Measurements from ENCODE around the gene PDX1. TPM values are rescaled to one million over a fixed set of nuclear protein-coding genes. Genes with fewer than 3 reads are reported as not detected.
A peak's percentile ranks its signal among the peaks of the same experiment; 100 is the strongest.

PDX1 gene
- total and polyA plus RNA-seq, 2 of the 13 experiments (the other 11 are each of a cell fraction or from before 2014, with no cell fraction given) = 0.07 TPM; not detected in 1

GRCh38 chr13:27960362-27961226 is 40.8 kb downstream of the PDX1 start (continued):
- peak; percentile 74 for TF ChIP-seq ZNF501 (CRISPR knock-in tag; IDR thresholded peaks at IDR 0.05)
- peak; percentile 48; the same call in 1 of the 2 replicates for TF ChIP-seq ARHGAP35 (CRISPR knock-in tag; IDR thresholded peaks at IDR 0.05; ENCODE audit: borderline replicate concordance)
- peak; percentile 16 for TF ChIP-seq CBX1 (IDR thresholded peaks at IDR 0.05; ENCODE audit: low read depth)
- TF ChIP-seq ZNF652 (CRISPR knock-in tag; IDR thresholded peaks at IDR 0.05; ENCODE audit: borderline replicate concordance, low read depth) = no peak
- TF ChIP-seq ZFP36 (IDR thresholded peaks at IDR 0.05; ENCODE audit: borderline replicate concordance, low read depth, low read length, partially characterized antibody) = peak; percentile 56
- TF ChIP-seq ZNF557 (CRISPR knock-in tag; IDR thresholded peaks at IDR 0.05) = no peak
- no peak; the same call in 1 of the 2 replicates for TF ChIP-seq ZNF263 (CRISPR knock-in tag; IDR thresholded peaks at IDR 0.05)
- TF ChIP-seq PATZ1 (CRISPR knock-in tag; IDR thresholded peaks at IDR 0.05) = peak; percentile 72; the same call in 1 of the 2 replicates
- TF ChIP-seq ZNF367 (CRISPR knock-in tag; IDR thresholded peaks at IDR 0.05; ENCODE audit: borderline replicate concordance) = no peak
- no peak for TF ChIP-seq ISX (CRISPR knock-in tag; conservative IDR thresholded peaks at IDR 0.05)
- TF ChIP-seq TFDP2 (CRISPR knock-in tag; IDR thresholded peaks at IDR 0.05) = peak; percentile 77; the same call in 1 of the 2 replicates
- no peak for TF ChIP-seq E2F5 (CRISPR knock-in tag; conservative IDR thresholded peaks at IDR 0.05)
- peak; percentile 53; the same call in 1 of the 2 replicates for TF ChIP-seq ATF5 (CRISPR knock-in tag; IDR thresholded peaks at IDR 0.05; ENCODE audit: low read depth)
- peak; percentile 58; the same call in 1 of the 2 replicates for TF ChIP-seq TRAFD1 (CRISPR knock-in tag; IDR thresholded peaks at IDR 0.05; ENCODE audit: borderline replicate concordance)
- peak; percentile 44; the same call in 1 of the 2 replicates for TF ChIP-seq ZNF563 (CRISPR knock-in tag; IDR thresholded peaks at IDR 0.05)
- peak; percentile 64; the same call in 1 of the 2 replicates for TF ChIP-seq SKIL (CRISPR knock-in tag; IDR thresholded peaks at IDR 0.05; ENCODE audit: borderline replicate concordance)
- TF ChIP-seq ZBTB21 (CRISPR knock-in tag; IDR thresholded peaks at IDR 0.05) = no peak
- peak; percentile 54; the same call in 1 of the 2 replicates for TF ChIP-seq ZNF547 (CRISPR knock-in tag; IDR thresholded peaks at IDR 0.05)
- peak; percentile 45; the same call in 1 of the 2 replicates for TF ChIP-seq ZNF235 (CRISPR knock-in tag; IDR thresholded peaks at IDR 0.05; ENCODE audit: borderline replicate concordance)
